GM10248 (cell line): ENCODE results near the gene DHRS12.

Experiments
- CTCF ChIA-PET: fragments of 300-600 bp; sonication (Branson Sonifier 250); formaldehyde crosslinking; extraction: SDS; loops from one replicate; lab custom pipeline; 2021; ENCODE audit warnings: antibody characterized with exemption; lab: Yijun Ruan, JAX
- POLR2A ChIA-PET: fragments of 350-650 bp; sonication (Branson Sonifier 250); formaldehyde crosslinking; extraction: SDS; loops from one replicate; lab custom pipeline; 2020; ENCODE audit warnings: antibody characterized with exemption; lab: Yijun Ruan, JAX
- DNase-seq: peaks from one replicate; pipeline ENCODE4 v3.0.0; 2012; ENCODE audit errors: extremely low spot score
- TF ChIP-seq, protein P1 (sequence below): IDR thresholded peaks from 2 replicates; pipeline ENCODE4 v1.5.1; 2012; ENCODE audit warnings: mild to moderate bottlenecking, low read depth; ENCODE audit errors: extremely low read depth, missing control alignments, control extremely low read depth

Gene DHRS12

DNA sequence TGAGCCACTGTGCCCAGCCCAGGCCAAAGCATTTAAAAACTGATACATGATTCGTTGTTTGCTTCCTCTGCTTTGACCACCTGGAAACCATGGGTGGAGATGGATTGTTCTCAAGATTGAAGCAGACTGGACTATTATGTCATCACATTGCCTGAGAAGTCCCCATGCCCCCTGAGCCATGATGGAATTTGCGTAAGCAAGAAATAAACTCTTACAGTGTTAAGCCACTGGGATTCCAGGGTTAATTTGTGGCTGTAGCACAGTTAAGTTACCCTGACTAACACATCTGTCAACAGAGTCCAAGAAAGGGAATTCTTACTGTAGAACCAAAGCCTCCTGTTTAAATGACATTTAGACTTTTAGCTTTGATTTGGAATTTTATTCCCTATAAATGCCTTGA is 19.4 kb upstream of the DHRS12 start:
- ChIA-PET POLR2A (no interaction called here), CTCF (interaction anchor here (1.0 kb wide), 1 partner anchor 8 kb away, joined by 4 read pairs; no protein-coding TSS in a partner anchor)
- TF ChIP-seq, protein P1, sequence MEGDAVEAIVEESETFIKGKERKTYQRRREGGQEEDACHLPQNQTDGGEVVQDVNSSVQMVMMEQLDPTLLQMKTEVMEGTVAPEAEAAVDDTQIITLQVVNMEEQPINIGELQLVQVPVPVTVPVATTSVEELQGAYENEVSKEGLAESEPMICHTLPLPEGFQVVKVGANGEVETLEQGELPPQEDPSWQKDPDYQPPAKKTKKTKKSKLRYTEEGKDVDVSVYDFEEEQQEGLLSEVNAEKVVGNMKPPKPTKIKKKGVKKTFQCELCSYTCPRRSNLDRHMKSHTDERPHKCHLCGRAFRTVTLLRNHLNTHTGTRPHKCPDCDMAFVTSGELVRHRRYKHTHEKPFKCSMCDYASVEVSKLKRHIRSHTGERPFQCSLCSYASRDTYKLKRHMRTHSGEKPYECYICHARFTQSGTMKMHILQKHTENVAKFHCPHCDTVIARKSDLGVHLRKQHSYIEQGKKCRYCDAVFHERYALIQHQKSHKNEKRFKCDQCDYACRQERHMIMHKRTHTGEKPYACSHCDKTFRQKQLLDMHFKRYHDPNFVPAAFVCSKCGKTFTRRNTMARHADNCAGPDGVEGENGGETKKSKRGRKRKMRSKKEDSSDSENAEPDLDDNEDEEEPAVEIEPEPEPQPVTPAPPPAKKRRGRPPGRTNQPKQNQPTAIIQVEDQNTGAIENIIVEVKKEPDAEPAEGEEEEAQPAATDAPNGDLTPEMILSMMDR = no peak
- no peak for DNase-seq

DNA sequence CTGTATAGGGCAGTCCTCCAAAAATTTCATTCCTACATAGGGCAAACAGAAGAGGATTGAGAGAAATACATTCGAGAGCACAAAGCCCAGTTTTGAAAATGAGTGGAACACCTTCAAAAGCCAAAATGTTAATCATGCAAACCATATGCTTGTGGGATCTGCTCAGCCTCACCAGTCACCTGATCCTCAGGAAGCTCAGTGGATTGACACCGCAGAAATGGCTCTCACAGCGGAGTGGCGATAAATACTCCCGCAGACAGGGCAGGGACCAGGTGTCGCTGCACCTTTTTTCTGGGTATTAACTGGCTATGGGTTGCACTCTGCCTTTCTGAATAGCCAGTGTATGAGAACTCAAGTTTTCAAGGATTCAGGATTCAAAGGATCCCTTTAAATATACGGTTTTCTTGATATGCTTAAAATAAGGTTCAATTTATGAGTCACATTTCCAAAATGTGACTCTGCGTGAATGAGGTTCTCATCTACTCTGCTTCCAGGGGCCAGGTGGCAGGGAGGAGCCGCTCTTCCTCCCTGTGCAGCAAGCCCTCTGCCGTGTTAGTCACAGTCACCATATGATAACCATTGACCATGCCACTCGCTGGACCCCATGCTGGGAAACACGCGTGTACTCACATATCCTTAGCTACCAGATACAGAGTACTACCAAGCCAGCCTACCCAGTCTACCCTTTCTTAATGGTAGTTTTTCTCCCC is 18.3 kb upstream of the DHRS12 start:
- TF ChIP-seq, protein P1 = no peak
- CTCF ChIA-PET = interaction anchor here (0.8 to 1.9 kb wide), 2 partner anchors 178 to 627 kb away, joined by 4 read pairs; no protein-coding TSS in a partner anchor
- DNase-seq = no peak
- POLR2A ChIA-PET = no interaction called here

DNA sequence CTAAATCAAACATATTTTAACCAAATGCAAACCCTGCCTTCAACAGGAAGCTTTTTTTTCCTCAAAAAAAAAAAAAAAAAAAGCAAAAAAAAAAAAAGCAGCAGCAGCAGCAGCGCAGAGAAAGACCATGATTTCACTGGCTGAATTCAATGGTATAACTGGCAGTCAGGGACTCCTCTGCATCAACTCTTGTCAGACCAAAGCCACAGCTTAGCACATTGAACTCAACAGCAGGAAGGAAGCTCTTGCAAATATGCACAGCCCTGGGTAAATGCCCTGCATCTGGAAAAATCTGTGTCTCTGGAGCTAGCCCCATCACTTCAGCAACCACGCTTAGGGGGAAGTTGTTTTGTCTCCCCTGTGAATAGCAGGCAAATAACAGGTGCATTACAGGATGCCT is 17.6 kb upstream of the DHRS12 start:
- ChIA-PET POLR2A (no interaction called here), CTCF (interaction anchor here (0.6 to 4.3 kb wide), 4 partner anchors 10 to 628 kb away, joined by 3 to 16 read pairs (median 4); no protein-coding TSS in a partner anchor)
- no peak for DNase-seq
- TF ChIP-seq, protein P1 = no peak

DNA sequence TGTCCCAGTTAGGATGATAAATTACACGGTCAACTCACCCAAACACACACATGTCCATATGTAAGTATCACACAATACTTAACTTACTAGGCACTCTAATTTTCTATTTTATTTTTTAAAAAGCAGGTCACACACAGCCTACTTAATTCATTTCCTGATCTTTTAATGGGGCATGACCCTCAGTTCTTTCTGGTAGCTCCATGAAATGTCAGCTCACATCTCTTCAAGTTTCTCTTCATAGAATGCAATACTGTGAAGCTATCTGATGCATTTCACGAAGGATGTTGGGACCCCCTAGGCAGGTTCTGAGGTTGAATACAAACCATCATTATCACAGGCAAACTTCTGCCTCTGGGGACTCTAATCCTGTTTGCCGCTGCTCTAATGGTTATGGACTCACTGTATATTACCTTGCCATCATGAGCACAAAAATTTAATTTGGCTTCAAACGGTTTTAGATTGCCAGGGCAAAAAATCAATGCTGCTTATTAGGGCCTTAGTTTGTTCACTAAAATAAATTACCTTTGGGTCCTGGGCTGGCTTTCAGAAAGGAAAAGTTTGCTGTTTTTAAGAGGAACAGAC is 16.1 kb upstream of the DHRS12 start:
- TF ChIP-seq, protein P1 = no peak
- ChIA-PET CTCF (interaction anchor here (0.7 to 4.3 kb wide), 6 partner anchors 9 to 695 kb away, joined by 3 to 16 read pairs (median 4); no protein-coding TSS in a partner anchor), POLR2A (no interaction called here)
- no peak for DNase-seq

DNA sequence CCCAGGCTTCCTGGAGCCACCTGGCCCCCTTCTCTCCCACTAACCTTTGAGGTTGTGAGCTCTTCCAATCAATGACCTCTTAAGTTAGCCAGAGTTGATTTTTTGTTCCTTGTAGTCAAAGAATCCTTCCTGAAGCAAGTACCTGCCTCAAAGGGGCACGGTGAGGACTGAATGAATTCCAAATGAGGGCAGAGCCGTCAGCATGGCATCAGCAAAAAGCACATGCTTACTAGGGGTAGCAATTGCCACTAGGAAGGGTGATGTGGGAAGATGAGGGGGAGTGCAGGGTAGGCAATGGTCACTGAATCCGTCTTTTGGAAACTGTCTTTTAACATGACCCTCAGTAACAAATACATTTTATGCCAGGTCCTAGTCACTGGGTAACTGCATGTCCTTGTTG is 15.6 kb upstream of the DHRS12 start:
- ChIA-PET POLR2A (no interaction called here), CTCF (interaction anchor here (0.7 to 4.3 kb wide), 5 partner anchors 10 to 694 kb away, joined by 3 to 16 read pairs (median 4); no protein-coding TSS in a partner anchor)
- TF ChIP-seq, protein P1 = no peak
- no peak for DNase-seq

DNA sequence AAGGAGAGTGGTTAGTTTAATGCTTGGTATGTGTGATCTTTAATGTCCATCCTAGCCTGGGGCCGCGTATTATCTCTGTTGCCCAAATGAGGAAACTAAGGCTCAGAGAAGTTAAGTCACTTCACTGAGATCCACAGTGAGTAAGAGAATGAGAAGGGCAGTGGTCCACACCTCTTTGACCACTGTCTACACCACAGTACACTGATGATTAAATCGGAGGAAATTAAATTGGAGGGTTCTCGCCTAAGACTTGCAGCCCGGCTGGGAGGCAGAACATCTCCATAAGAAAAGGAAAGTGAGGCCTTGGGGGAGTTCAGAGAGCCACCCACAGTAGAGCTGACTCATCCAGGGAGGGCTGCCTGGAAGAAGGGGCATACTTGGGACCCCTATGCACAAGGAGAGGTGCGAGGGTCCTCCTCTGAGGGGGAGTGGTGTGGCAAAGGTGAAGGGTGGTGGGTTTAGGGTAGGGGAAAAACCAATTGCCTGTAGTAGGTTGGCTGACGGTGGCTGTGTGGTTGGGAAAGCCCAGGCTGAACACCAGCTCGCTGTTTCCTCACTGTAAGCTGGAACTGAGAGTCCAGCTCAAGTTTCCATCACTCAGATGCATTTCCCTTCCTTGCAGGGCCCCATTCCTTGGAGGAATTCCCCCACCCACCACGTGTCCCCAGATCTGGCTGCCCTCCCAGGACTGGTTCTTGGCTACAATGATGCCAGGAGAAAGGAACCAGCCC is 15.0 kb upstream of the DHRS12 start:
- ChIA-PET POLR2A (no interaction called here), CTCF (interaction anchor here (1.0 to 4.3 kb wide), 4 partner anchors 13 to 693 kb away, joined by 3 to 16 read pairs (median 6); no protein-coding TSS in a partner anchor)
- no peak for DNase-seq
- TF ChIP-seq, protein P1 = no peak
